GM12891 (cell line): ENCODE results near the gene PXDN.

ENCODE experiments used
- POLR2A ChIP-seq: IDR thresholded peaks from 2 replicates; pipeline ENCODE4 v1.6.1; 2011; ENCODE audit warnings: low read depth, low read length, control low read depth
- POLR2AphosphoS5 ChIP-seq: IDR thresholded peaks from 2 replicates; pipeline ENCODE4 v1.6.1; 2011; ENCODE audit warnings: low read depth, low read length, control low read depth
- SPI1 ChIP-seq: IDR thresholded peaks from 2 replicates; pipeline ENCODE4 v1.6.1; 2011; ENCODE audit warnings: low read depth, low read length, control low read depth
- TAF1 ChIP-seq: IDR thresholded peaks from 2 replicates; pipeline ENCODE4 v1.6.1; 2011; ENCODE audit warnings: low read depth, low read length, control low read depth

- no peak for TF ChIP-seq POLR2A
- no peak for TF ChIP-seq POLR2AphosphoS5
- TF ChIP-seq TAF1, result no peak
- no peak for TF ChIP-seq SPI1
These were observed 140.8 kb downstream of the PXDN start for GRCh38 chr2:1603521-1603920.
